Mesendoderm (in vitro differentiated cells): ENCODE data around the gene LSM4.

ENCODE experiments used
- DNase-seq: peaks from one replicate; pipeline ENCODE4 v3.0.0; 2013
- H2AK5ac ChIP-seq: 2 replicates; pipeline ENCODE4 v1.6.1; 2013; ENCODE audit warnings: low read length, inconsistent platforms
- H2BK120ac ChIP-seq: 2 replicates; pipeline ENCODE4 v1.6.1; 2013; ENCODE audit warnings: low read depth, mild to moderate bottlenecking, low read length, moderate library complexity, mixed read lengths
- H2BK15ac ChIP-seq: replicated peaks from 2 replicates; pipeline ENCODE4 v1.6.1; 2013; ENCODE audit warnings: low read depth, mild to moderate bottlenecking, moderate library complexity
- H2BK5ac ChIP-seq: 2 replicates; pipeline ENCODE4 v1.6.1; 2013; ENCODE audit warnings: low read length, inconsistent platforms
- H3K18ac ChIP-seq: 2 replicates; pipeline ENCODE4 v1.6.1; 2013; ENCODE audit warnings: mild to moderate bottlenecking, low read length, mixed read lengths
- H3K23ac ChIP-seq: one replicate; pipeline ENCODE4 v1.6.1; 2013; ENCODE audit warnings: low read length
- H3K27ac ChIP-seq: 2 replicates; pipeline ENCODE4 v1.5.1; 2013; ENCODE audit warnings: low read depth, mild to moderate bottlenecking, inconsistent platforms, low read length, moderate library complexity
- H3K27me3 ChIP-seq: 2 replicates; pipeline ENCODE4 v1.6.1; 2013; ENCODE audit warnings: low read length, control low read depth, mild to moderate bottlenecking, inconsistent platforms; ENCODE audit not compliant: insufficient read depth, poor library complexity
- H3K36me3 ChIP-seq: 2 replicates; pipeline ENCODE4 v1.6.1; 2013; ENCODE audit warnings: low read length, inconsistent platforms; ENCODE audit not compliant: control insufficient read depth, insufficient read depth
- H3K4ac ChIP-seq: one replicate; pipeline ENCODE4 v1.6.1; 2013; ENCODE audit warnings: low read depth, mild to moderate bottlenecking, low read length, moderate library complexity
- H3K4me1 ChIP-seq: 2 replicates; pipeline ENCODE4 v1.6.1; 2013; ENCODE audit warnings: low read depth, low read length, inconsistent platforms; ENCODE audit not compliant: control insufficient read depth
- H3K4me2 ChIP-seq: 2 replicates; pipeline ENCODE4 v1.6.1; 2013; ENCODE audit warnings: low read length
- H3K4me3 ChIP-seq: 2 replicates; pipeline ENCODE4 v1.5.1; 2013; ENCODE audit warnings: mild to moderate bottlenecking, low read length
- H3K56ac ChIP-seq: one replicate; pipeline ENCODE4 v1.6.1; 2013; ENCODE audit warnings: low read length
- H3K79me1 ChIP-seq: 2 replicates; pipeline ENCODE4 v1.6.1; 2013; ENCODE audit warnings: low read length, inconsistent platforms
- H3K79me2 ChIP-seq: 2 replicates; pipeline ENCODE4 v1.6.1; 2013; ENCODE audit warnings: mild to moderate bottlenecking, low read length; ENCODE audit not compliant: control insufficient read depth, insufficient read depth
- H3K9ac ChIP-seq: 2 replicates; pipeline ENCODE4 v1.6.1; 2013; ENCODE audit warnings: low read length, inconsistent platforms
- H4K5ac ChIP-seq: one replicate; pipeline ENCODE4 v1.6.1; 2013; ENCODE audit warnings: low read length
- H4K8ac ChIP-seq: one replicate; pipeline ENCODE4 v1.6.1; 2013; ENCODE audit warnings: low read depth, mild to moderate bottlenecking, control low read depth, low read length, moderate library complexity
- WGBS: extraction: QIAGEN DNeasy Blood & Tissue Kit; methylation state at CpG from one replicate; pipeline ENCODE4 v1.1.7; 2013; ENCODE audit warnings: low lambda C conversion rate, missing lambda C conversion rate; ENCODE audit not compliant: insufficient coverage; ENCODE audit errors: extremely low coverage; 5-methylcytosine and 5-hydroxymethylcytosine counted together

Gene LSM4

DNA sequence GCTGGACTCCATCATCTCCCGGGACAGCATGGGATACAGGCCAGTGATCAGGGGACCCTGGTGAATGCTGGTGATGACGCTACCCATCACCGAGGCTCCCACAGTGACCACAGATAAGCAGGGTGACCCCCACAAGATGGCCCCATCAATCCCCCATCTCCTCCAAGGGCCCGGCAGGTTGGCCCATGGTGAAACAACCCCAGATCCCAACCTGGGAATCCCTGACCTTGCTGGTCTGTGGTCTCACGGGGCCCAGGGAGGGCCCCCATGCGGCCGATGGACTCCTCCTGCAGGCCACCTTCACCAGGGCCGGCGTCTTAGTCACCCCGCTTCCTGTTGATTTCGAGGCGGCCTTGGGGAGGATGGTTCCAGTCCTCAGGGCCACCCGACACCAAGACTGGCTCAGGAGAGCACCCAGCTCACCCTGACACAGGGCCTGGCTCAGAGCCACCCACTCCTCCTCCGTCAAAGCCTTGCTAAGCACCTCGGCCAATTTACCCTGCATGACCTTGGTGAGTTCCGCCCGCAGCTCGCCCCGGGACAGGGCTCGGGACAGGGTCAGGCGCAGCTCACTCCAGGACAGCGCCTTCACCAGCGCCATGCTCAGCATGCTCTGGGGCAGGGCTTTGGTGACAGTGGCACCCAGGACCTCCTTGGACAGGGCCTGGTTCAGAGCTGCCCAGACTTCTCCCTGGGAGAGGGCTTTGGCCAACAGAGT, 58.6 kb downstream of the LSM4 start:
- Histone ChIP-seq H2BK120ac (no peak overlapping the region), H3K36me3 (no peaks in the 10 kb centered on the region), H2BK5ac (no peak overlapping the region), H3K18ac (no peak overlapping the region), H3K4me3 (no peak overlapping the region), H3K79me2 (no peaks in the 10 kb centered on the region), H3K4me1 (no peaks in the 10 kb centered on the region), H4K8ac (no peak overlapping the region), H3K9ac (no peak overlapping the region), H3K23ac (no peak overlapping the region), H4K5ac (no peak overlapping the region), H2AK5ac (no peak overlapping the region), H3K4ac (no peak overlapping the region), H3K27ac (no peak overlapping the region), H3K56ac (no peak overlapping the region), H3K79me1 (no peaks in the 10 kb centered on the region), H3K4me2 (no peak overlapping the region), H3K27me3 (no peaks in the 10 kb centered on the region), H2BK15ac (no peak overlapping the region)
- DNase-seq, result no peak
- WGBS, result no CpG with 5 or more reads among the region's 23 CpGs

DNA sequence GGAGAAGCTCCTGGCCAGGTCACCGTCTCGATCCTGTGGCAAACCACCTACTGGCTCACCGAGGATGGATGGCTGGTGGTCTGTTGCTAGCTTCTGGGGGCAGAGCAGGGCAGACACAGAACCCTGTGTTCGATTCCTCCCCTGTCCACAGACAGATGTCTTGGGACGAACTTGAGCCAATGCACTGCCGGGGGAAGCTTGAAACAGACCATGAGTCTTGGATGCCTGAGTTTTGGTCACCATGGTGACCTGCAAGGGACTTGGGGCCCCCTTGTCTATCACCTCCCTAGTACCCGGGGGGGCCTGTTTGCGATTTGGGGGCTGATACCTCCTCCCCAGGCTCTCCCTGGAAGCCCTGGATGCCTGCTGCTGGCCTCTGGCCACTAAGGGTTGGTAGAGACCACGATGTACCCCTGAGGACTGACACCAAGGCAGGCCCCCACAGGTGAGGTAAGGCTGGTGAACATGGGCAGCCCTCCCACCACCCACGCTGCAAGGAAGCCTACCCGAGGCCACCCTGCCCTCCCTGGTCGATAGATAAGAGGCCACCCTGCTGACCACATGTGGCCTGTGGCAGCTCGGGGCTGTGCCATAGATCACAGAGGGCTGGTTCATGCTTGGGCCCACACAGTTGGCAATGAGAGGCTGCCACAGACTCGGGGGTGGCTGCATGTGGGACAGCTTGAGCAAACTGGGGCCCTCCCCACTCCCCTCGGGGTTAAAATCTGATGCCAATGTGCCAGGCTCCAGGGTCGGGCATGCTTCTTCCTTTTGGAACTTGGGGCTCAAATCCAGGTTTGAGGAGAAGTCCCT, 59.3 kb downstream of the LSM4 start:
- Histone ChIP-seq H3K23ac (no peak overlapping the region), H4K8ac (no peak overlapping the region), H3K4me1 (no peaks in the 10 kb centered on the region), H3K27ac (no peak overlapping the region), H3K56ac (no peak overlapping the region), H2BK120ac (no peak overlapping the region), H3K79me1 (no peaks in the 10 kb centered on the region), H3K27me3 (no peaks in the 10 kb centered on the region), H4K5ac (no peak overlapping the region), H3K4ac (no peak overlapping the region), H2BK15ac (no peak overlapping the region), H3K18ac (no peak overlapping the region), H3K4me3 (no peak overlapping the region), H3K9ac (no peak overlapping the region), H3K36me3 (no peaks in the 10 kb centered on the region), H2AK5ac (no peak overlapping the region), H3K4me2 (no peak overlapping the region), H3K79me2 (no peaks in the 10 kb centered on the region), H2BK5ac (no peak overlapping the region)
- no peak for DNase-seq
- WGBS, result no CpG with 5 or more reads among the region's 16 CpGs

DNA sequence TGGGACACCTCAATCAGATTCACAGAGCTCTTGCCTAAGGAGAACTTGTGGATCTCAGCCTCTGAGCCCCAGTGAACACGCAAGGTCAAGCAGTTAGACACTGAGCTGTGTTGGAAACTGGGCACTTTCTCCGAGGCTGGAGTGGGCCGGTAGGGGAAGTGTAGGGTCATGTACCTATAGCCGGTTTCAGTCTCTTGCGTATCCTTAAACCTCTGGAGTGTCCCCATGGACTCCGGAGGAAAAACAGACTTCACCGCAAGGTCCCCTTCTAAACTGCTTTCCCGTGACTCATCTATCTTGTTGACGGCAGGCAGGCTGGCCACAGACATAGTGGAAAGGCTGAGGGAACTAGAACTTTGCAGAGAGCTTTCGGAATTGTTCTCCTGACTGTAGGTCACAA, 60.0 kb downstream of the LSM4 start:
- no peak overlapping the region for H3K27ac ChIP-seq
- WGBS, result no CpG with 5 or more reads among the region's 10 CpGs

DNA sequence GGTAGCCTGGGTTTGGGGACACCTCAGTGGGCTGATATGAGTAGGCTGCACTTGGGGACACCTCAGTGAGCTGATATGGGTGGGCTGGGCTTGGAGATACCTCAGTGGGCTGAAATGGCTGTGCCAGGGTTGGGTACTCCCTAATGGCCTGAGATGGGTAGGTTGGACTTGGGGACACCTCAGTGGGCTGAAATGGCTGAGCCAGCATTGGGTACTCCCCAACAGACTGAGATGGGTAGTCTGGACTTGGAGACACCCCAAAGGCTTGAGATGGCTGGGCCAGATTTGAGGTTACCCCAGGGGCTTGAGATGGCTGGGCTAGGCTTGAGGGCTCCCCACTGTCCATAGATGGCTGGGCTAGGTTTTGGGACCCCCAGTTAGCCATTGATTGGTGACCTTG, 60.7 kb downstream of the LSM4 start:
- no peak overlapping the region for H4K8ac ChIP-seq
- no peaks in the 10 kb centered on the region for H3K27me3 ChIP-seq
- no peak overlapping the region for H3K18ac ChIP-seq
- no peaks in the 10 kb centered on the region for H3K79me2 ChIP-seq
- no peak overlapping the region for H3K4ac ChIP-seq
- H2AK5ac ChIP-seq, result no peak overlapping the region
- no peak overlapping the region for H3K4me2 ChIP-seq
- H3K23ac ChIP-seq, result no peak overlapping the region
- no peak overlapping the region for H2BK15ac ChIP-seq
- H3K4me1 ChIP-seq, result no peaks in the 10 kb centered on the region
- no peak overlapping the region for H4K5ac ChIP-seq
- no peak for DNase-seq
- H3K36me3 ChIP-seq, result no peaks in the 10 kb centered on the region
- no peak overlapping the region for H3K56ac ChIP-seq
- H2BK120ac ChIP-seq, result no peak overlapping the region
- no peak overlapping the region for H3K27ac ChIP-seq
- H3K4me3 ChIP-seq, result no peak overlapping the region
- no peak overlapping the region for H2BK5ac ChIP-seq
- no peaks in the 10 kb centered on the region for H3K79me1 ChIP-seq
- no peak overlapping the region for H3K9ac ChIP-seq

More for the DNA sequence above, 60.0 kb downstream of the LSM4 start:
- no peak overlapping the region for H3K23ac ChIP-seq
- no peaks in the 10 kb centered on the region for H3K4me1 ChIP-seq
- DNase-seq, result no peak
- H2BK5ac ChIP-seq, result no peak overlapping the region
- no peak overlapping the region for H3K4ac ChIP-seq
- no peak overlapping the region for H3K4me3 ChIP-seq
- H2AK5ac ChIP-seq, result no peak overlapping the region
- H3K9ac ChIP-seq, result no peak overlapping the region
- H3K56ac ChIP-seq, result no peak overlapping the region
- H3K18ac ChIP-seq, result no peak overlapping the region
- H4K5ac ChIP-seq, result no peak overlapping the region
- no peak overlapping the region for H3K4me2 ChIP-seq
- no peaks in the 10 kb centered on the region for H3K79me2 ChIP-seq
- no peak overlapping the region for H2BK15ac ChIP-seq
- H3K36me3 ChIP-seq, result no peaks in the 10 kb centered on the region
- H3K27me3 ChIP-seq, result no peaks in the 10 kb centered on the region
- H4K8ac ChIP-seq, result no peak overlapping the region
- H2BK120ac ChIP-seq, result no peak overlapping the region
- no peaks in the 10 kb centered on the region for H3K79me1 ChIP-seq

DNA sequence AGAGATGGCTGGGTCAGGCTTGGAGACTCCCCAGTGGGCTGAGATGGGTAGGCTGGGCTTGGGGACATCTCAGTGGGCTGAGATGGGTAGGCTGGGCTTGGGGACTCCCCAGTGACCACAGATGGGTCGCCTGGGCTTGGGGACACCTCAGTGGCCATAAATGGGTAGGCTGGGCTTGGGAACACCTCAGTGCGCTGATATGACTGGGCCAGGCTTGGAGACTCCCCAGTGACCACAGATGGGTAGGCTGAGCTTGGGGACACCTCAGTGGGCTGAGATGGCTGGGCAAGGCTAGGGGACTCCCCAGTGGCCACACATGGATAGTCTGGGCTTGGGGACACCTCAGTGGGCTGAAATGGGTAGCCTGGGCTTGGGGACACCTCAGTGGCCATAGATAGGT, 61.4 kb downstream of the LSM4 start:
- no peak overlapping the region for H4K8ac ChIP-seq
- no CpG with 5 or more reads among the region's 2 CpGs for WGBS
- H3K4ac ChIP-seq, result no peak overlapping the region
- no peak overlapping the region for H3K23ac ChIP-seq
- no peak overlapping the region for H3K56ac ChIP-seq
- no peak overlapping the region for H2AK5ac ChIP-seq
- no peak overlapping the region for H4K5ac ChIP-seq
- no peaks in the 10 kb centered on the region for H3K27me3 ChIP-seq
- H2BK15ac ChIP-seq, result no peak overlapping the region
- DNase-seq, result no peak
- H3K79me1 ChIP-seq, result no peaks in the 10 kb centered on the region
- no peaks in the 10 kb centered on the region for H3K36me3 ChIP-seq
- no peak overlapping the region for H3K4me2 ChIP-seq
- no peaks in the 10 kb centered on the region for H3K4me1 ChIP-seq
- no peak overlapping the region for H3K4me3 ChIP-seq
- no peak overlapping the region for H3K9ac ChIP-seq
- no peak overlapping the region for H2BK120ac ChIP-seq
- H3K18ac ChIP-seq, result no peak overlapping the region
- no peak overlapping the region for H2BK5ac ChIP-seq
- H3K79me2 ChIP-seq, result no peaks in the 10 kb centered on the region
- no peak overlapping the region for H3K27ac ChIP-seq
